Transverse colon (tissue), 4 donors: ENCODE measurements around the gene SHISA8. TPM values are rescaled to one million over a fixed set of nuclear protein-coding genes. Genes with fewer than 3 reads are reported as not detected.

Source experiments
- DNase-seq: peaks from one replicate; pipeline ENCODE4 v3.0.0-alpha.2; 2019
- H3K27ac ChIP-seq, 4 donors: fragments of 200-600 bp; sonication (generic); 2 replicates each; pipeline ENCODE4 v1.5.1; 2016 to 2018; ENCODE audit warnings: inconsistent platforms in 4 of 4
- H3K27me3 ChIP-seq: fragments of 200-600 bp; sonication (generic); 2 replicates; pipeline ENCODE4 v1.5.1; 2017; ENCODE audit warnings: inconsistent platforms
- H3K36me3 ChIP-seq, 4 donors: fragments of 200-600 bp; sonication (generic); 2 replicates each; pipeline ENCODE4 v1.5.1; 2017 to 2019; ENCODE audit warnings: inconsistent platforms in 4 of 4
- H3K4me1 ChIP-seq, 4 donors: fragments of 200-600 bp; sonication (generic); 2 replicates each; pipeline ENCODE4 v1.5.1; 2017 to 2020; ENCODE audit warnings: inconsistent platforms in 4 of 4
- H3K4me3 ChIP-seq, 4 donors: fragments of 200-600 bp; sonication (generic); 1 replicate in 1 of 4; 2 replicates in 3 of 4; pipeline versions ENCODE4 v1.5.1 to v1.6.1; 2017 to 2019; ENCODE audit warnings: inconsistent platforms in 4 of 4
- H3K9me3 ChIP-seq, 2 donors: fragments of 200-600 bp; sonication (generic); 2 replicates each; pipeline ENCODE4 v1.5.1; 2017 to 2019; ENCODE audit warnings: inconsistent platforms in 2 of 2
- CTCF ChIP-seq, 5 experiments: fragments of 200-600 bp in 3 of 5; fragments of 450-650 bp in 2 of 5; sonication (generic) in 3 of 5; IDR thresholded peaks; 1 replicate in 2 of 5; 2 replicates in 3 of 5; pipeline ENCODE4 v1.5.1; 2016 to 2017; ENCODE audit warnings: antibody characterized with exemption in 5 of 5, inconsistent platforms in 3 of 5, mild to moderate bottlenecking in 2 of 5, moderate library complexity in 1 of 5
- EP300 ChIP-seq: sonication (generic); formaldehyde crosslinking; IDR thresholded peaks from one replicate; pipeline ENCODE4 v1.6.1; 2017; ENCODE audit warnings: antibody characterized with exemption, low read depth
- POLR2A ChIP-seq: fragments of 450-650 bp; IDR thresholded peaks from one replicate; pipeline ENCODE4 v1.6.1; 2016; ENCODE audit warnings: antibody characterized with exemption, mild to moderate bottlenecking, moderate library complexity
- POLR2AphosphoS5 ChIP-seq, 3 donors: sonication (generic); formaldehyde crosslinking; IDR thresholded peaks; one replicate each; pipeline ENCODE4 v1.6.1; 2016; ENCODE audit warnings: antibody characterized with exemption in 3 of 3
- WGBS, 2 donors: methylation state at CpG; one replicate each; pipeline ENCODE4 v1.1.5; 2018; ENCODE audit warnings: low coverage in 1 of 2; 5-methylcytosine and 5-hydroxymethylcytosine counted together
- in situ Hi-C, 4 donors: fragments of 200-750 bp; cut with MboI; loops; one replicate each; pipeline versions ENCODE4 v1.15.0 to v1.15.1; 2017; ENCODE audit warnings: low sequenced_read_pairs in 3 of 4, low pct_ligation_motif_present in 1 of 4, low pct_unique_long_range_greater_than_20kb in 1 of 4
- intact Hi-C: fragments of 100-400 bp; cut with DNase I; formaldehyde crosslinking; loops from one replicate; pipeline ENCODE4 v1.15.1; 2023; ENCODE audit warnings: low total_unique reads
- total RNA-seq, 4 donors: library from RNA; depleted of rRNA; stranded (reverse); fragments of >200 nt; gene quantifications; one replicate each; pipeline ENCODE4 v1.1.0, GENCODE V29; 2016

SHISA8 gene
- total RNA-seq, 4 donors from 2014 or later: 0.32 TPM; not detected in 3

- in situ Hi-C loops: no loop called here
- Histone ChIP-seq H3K27ac (peak overlapping the region; percentile 51 to 64 (median 56)), H3K36me3 (no peaks in the 10 kb centered on the region), H3K4me3 (peak overlapping the region; percentile 34 to 58 (median 42)), H3K4me1 (peaks cover 9 to 36% (median 29%) of the 10 kb centered on the region in 4 donors), H3K9me3 (no peaks in the 10 kb centered on the region), H3K27me3 (peaks cover 71% of the 10 kb centered on the region)
- intact Hi-C loops: loop anchor here (5.0 kb wide), 1 partner anchor 37 kb away; no protein-coding TSS in a partner anchor
- DNase-seq: peak; percentile 82
- no peak for TF ChIP-seq CTCF (IDR thresholded peaks at IDR 0.05)
- no peak for TF ChIP-seq POLR2AphosphoS5 (IDR thresholded peaks at IDR 0.05)
- no peak for TF ChIP-seq EP300
- no peak for TF ChIP-seq POLR2A
- whole genome bisulfite sequencing, 2 donors: 5% methylated on average over 62 of the region's 62 CpGs; no CpG with 5 or more reads in 1 of the 2 donors
Measured at GRCh38 chr22:41919357-41920224, 4.7 kb upstream of the SHISA8 start.

GRCh38 chr22:41917903-41918791 is 3.3 kb upstream of the SHISA8 start:
- peaks cover 75% of the 10 kb centered on the region for H3K27me3 ChIP-seq
- DNase-seq: peak; percentile 64
- WGBS, 2 donors: 66% methylated on average over 23 of the region's 23 CpGs; no CpG with 5 or more reads in 1 of the 2 donors
- peaks cover 9 to 43% (median 36%) of the 10 kb centered on the region in 4 donors for H3K4me1 ChIP-seq
- no peaks in the 10 kb centered on the region for H3K9me3 ChIP-seq
- in situ Hi-C loops: no loop called here
- H3K4me3 ChIP-seq: no peak overlapping the region
- no peaks in the 10 kb centered on the region for H3K36me3 ChIP-seq
- no peak overlapping the region for H3K27ac ChIP-seq
- no peak for TF ChIP-seq CTCF (IDR thresholded peaks at IDR 0.05)
- no peak for TF ChIP-seq POLR2A
- no peak for TF ChIP-seq POLR2AphosphoS5 (IDR thresholded peaks at IDR 0.05)
- TF ChIP-seq EP300: no peak
- intact Hi-C loops: loop anchor here (5.0 kb wide), 1 partner anchor 36 kb away; no protein-coding TSS in a partner anchor

- WGBS, 2 donors: 60% methylated on average over 11 of the region's 11 CpGs; no CpG with 5 or more reads in 1 of the 2 donors
- peaks cover 9 to 43% (median 36%) of the 10 kb centered on the region in 4 donors for H3K4me1 ChIP-seq
- no peak overlapping the region for H3K4me3 ChIP-seq
- H3K9me3 ChIP-seq: no peaks in the 10 kb centered on the region
- TF ChIP-seq EP300: no peak
- no peak for TF ChIP-seq CTCF (IDR thresholded peaks at IDR 0.05)
- no peak for TF ChIP-seq POLR2A
- no peak for TF ChIP-seq POLR2AphosphoS5 (IDR thresholded peaks at IDR 0.05)
- peaks cover 83% of the 10 kb centered on the region for H3K27me3 ChIP-seq
- DNase-seq: no peak
- no peak overlapping the region for H3K27ac ChIP-seq
- H3K36me3 ChIP-seq: no peaks in the 10 kb centered on the region
- in situ Hi-C loops (no loop called here), intact Hi-C loops (loop anchor here (5.0 kb wide), 1 partner anchor 35 kb away; no protein-coding TSS in a partner anchor)
Measured at GRCh38 chr22:41917375-41917902, 2.6 kb upstream of the SHISA8 start.
